GM19035 (cell line): ENCODE measurements around the gene LDHD.
"Not testable (repeated sequence)": the region's sequence is repeated elsewhere in the genome, so short reads cannot be mapped to it uniquely, and the experiment has no call there.

ENCODE experiments used
- ATAC-seq: cut with Tn5 transposase; IDR thresholded peaks from one replicate; pipeline ENCODE4 v1.9.1; 2021; ENCODE audit not compliant: unreplicated experiment

The LDHD gene

DNA sequence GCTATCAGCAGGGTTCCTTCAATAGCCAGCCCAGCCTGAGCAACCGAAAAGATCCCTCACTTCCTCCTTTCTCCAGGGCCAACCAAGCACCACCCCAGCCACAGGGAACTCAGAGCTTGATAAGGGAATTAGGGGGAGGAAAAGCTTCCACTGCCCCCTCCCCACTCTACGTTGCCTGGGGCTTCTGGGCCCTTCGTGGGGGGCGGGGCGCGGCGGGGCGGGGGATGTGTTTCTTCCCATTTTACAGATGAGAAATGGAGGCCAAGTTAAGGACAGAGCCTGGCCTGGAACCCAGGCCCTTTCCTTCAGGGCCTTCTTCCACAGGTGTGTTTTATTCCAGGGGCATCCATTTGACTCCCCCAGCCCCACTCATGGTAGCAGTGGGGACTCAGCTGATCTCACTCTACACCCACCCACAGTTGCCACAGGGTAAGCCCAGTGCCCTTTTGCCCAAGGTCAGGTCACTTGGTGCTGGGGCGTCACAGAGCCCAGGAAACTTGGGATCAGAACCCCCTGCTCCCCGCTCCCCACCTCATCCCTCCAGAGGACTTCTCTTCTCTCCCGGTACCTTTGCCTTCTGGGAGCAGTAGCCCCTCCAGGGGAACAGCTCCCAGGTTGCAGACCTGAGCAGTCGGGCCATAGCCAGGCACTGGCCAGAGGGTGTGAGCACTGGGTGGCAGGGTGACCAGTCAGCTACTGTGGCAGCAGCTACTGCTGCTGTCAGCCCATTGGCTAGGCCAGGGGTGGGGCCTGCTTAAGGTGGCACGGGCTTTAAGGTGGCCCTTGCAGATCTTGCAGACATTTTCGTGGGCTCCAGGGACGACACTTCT lies at the start of gene LDHD:
Gene LDHD (minus strand): TSS at position 700 of the 830 bp plus-strand sequence. CDS start 60 bp downstream, at position 640.
- no peak for ATAC-seq

DNA sequence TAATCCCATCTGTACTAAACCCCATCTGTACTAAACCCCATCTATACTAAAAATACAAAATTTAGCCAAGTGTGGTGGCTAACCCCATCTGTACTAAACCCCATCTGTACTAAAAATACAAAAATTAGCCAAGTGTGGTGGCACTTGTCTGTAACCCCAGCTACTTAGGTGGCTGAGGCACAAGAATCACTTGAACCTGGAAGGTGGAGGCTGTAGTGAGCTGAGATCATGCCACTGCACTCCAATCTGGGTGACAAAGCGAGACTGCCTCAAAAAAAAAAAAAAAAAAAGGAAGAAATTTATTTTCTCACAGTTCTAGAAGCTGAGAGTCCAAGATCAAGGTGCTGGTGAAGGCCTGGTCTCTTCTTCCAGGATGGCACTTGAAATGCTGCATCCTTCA lies 43.8 kb upstream of the LDHD start:
- no peak for ATAC-seq

DNA sequence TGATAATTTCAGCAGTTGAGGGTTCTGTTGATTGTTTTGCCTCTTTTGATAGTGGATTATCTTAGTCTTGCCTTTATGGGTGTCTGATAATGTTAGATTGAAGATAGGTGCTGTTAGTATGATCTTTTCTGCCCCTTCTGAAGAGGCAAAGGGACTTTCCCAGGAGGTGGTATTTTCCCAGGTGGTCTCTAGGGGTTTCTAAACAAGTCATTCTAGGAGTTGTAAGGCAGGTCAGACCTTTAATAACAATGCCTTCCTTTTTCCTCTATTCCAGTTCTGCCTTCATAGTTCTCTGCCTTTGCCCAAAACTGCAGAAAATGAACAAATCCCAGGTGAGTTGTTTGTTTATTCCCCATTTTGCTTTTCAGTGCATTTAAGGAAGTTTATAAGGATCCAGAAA lies 36.1 kb upstream of the LDHD start:
- no peak for ATAC-seq

DNA sequence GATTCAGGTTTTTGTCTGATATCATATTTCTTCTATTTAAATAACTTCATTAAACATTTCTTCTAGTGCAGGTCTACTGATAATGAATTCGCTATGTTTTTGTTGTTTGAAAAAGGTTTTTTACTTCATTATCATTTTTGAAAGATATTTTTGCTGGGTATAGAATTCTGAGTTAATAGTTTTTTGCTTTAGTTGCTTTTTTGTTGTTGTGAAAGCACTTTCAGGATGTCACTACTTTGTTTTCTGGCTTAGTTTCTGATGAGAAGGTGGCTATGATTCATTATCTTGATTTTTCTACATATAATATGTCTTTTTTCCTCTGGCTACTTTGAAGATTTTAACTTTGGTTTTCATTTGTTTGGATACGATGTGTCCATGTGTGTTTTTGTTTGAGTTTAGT lies 35.2 kb upstream of the LDHD start:
- no peak for ATAC-seq

DNA sequence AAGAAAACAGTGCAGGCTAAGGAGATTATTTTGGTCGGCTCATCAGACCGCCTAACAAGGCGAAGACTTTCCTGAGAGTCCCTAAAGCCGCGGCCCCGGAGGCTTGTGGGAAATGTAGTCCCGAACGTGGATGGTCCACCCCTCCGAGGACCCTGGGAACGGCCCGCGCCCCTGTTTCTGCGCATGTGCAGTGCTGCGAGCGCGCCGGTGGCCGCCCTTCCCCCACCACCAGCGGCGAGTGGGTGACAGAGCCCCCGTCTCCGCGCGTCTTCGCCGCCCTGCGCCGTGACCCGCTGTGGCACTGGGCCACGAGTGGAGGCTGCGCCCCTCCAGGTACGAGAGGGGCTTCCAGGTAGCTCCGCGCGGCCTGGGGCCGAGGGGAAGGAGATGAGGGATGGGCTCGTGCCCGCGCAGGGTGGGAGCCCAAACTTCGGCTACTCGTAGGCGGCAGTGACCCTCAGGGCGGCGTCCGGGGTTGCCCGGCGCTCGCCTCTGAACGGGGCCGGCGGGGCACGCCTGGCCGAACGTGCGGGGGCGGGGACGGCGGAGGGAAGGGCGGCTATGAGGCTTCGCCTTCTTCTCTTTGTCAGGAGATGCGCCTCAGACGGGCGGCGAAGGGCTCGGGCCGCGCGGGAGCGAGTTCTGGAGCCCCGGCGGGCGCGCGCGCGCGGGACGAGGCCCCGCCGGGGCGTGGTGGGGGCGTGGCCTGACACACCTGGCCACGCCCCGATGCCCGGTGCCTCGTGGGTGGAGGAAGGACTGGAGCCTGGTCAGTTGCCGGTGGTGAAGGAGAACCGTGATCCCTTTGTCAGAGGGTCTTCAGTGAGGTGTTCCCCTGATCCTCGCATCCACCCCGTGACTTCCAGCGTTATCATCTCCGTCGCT lies 32.0 kb upstream of the LDHD start, which contains the start of gene ZFP1:
Gene ZFP1 (plus strand): TSS at position 214 of the 885 bp plus-strand sequence. CDS start 4,428 bp downstream, outside the sequence.
- ATAC-seq, result peak; percentile 82

DNA sequence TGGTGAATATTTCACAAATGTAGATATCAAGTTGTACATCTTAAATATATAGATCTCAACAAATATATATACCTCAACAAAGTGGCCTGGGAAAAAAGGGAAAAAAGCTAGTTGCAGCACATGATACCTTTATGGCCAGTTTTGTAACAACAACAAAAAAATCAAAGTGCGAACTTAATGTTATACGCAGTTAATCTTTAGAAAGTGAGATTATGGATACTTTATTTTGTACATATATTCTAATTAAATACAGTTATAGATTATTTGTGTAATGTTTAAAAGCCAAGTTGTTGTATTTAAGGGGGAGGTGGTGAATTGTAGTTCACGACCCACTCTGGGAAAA lies 31.4 kb upstream of the LDHD start:
- ATAC-seq, result no peak

DNA sequence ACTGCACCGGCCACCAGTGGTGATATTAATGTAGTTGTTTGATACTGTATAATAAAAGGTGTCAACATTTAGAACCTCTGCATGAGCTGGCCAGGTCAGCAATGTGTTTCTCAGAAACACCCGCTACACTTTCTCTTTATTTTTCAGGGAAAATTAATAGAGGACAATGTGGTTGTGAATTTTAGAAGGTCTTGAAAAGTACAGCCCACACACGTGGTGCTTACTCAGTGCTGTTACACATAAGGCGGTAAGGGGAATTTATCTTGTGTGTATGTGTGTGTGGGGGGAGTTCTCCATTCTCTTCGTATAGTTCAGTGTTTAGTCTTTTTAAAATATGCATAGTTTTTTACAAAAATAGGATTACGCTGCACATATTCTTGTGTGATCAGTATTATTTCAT lies 27.4 kb upstream of the LDHD start:
- no peak for ATAC-seq

DNA sequence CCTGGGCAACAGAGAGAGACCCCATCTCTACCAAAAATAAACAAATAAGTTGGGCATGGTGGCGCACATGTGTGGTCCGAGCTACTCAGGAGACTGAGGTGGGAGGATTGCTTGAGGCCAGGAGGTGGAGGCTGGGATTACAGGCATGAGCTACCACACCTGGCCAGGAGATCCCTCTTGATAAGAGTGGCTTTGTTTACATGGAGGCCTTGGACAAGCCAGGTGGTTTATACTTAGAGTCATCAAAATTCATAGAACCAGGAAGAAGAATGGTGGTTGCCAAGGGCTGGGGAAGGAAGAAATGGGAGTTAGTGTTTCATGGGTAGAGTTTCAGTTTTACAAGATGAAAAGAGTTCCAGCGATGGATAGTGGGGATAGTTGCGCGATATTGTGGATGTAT lies 22.9 kb upstream of the LDHD start:
- no peak for ATAC-seq

DNA sequence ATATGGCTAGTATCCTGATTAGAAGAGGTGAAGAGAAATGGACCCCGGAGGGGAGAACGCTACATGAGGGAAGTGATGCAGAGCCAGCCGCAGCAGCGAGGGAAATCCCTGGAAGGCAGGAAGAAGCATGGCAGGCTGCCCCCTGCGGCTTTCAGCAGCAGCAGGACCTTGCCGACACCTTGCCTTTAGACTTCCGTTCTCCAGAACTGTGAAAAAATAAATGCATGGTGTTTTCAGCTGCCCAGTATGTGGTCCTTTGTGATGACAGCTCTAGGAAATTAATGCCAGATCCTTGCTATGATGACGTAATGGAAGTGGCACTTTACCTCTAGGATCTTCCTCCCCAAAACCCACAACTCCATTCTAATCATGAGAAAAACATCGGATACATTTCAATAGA lies 22.1 kb upstream of the LDHD start:
- ATAC-seq, result no peak

DNA sequence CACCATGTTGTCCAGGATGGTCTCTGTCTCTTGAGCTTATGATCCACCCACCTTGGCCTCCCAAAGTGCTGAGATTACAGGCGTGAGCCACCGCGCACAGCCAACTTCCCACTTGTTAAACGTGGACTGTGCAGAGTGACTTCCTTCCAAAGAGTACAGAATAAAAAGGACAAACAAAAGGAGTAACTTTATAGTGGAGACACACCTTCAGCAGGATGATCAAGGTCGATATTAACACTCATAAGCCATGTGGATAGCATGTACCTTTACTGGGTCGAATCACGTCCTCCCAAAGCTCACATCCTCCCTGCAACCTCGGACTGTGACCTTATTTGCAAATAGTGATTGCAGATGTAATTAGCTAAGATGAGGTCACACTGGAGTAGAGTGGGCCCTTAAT lies 21.7 kb upstream of the LDHD start:
- ATAC-seq, result no peak

DNA sequence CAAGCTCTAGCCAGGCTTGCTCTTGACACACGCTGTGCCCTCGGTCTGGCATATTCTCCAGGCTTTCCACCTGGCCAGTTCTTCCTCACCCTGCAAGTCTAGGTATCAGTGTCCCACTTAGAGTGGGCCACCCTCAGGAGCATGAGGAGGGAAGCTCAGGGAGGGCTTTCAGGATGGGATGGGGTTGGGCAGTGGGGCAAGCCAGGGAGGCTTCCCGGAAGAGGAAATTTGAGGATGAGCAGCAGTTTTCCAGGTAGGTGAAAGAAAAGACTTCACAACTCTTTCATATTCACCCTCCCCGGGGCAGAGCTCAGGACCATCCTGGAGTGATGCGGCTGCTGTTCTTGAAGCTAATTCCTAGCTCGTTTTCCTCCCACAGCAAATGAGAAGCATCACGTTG lies 14.5 kb upstream of the LDHD start:
- ATAC-seq, result no peak

DNA sequence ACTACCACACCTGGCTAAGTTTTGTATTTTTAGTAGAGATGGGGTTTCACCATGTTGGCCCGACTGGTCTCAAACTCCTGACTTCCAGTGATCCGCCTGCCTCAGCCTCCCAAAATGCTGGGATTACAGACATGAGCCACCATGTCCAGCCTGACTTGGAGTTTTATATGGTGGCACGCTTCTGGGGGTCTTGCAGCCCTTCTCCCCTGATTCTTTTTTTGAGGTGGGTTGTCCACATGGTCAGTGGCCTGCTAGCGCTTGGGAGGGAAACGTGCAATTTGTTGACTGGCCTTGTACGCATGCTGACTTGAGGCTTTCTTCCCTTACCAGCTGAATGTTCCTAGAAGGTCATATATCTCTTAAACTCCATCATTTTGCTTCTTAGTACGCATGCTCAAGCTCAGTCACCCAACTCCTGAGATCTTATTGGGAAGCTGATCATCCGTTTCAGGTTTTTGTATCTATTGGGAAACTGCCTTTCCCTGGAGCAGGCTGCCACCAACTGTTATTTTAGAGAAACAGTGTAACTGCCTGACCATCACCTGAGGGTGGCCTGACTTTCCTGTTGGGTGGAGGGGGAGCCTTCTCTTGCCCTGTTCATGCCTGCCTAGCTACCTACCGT lies 13.7 kb upstream of the LDHD start:
- ATAC-seq, result no peak

DNA sequence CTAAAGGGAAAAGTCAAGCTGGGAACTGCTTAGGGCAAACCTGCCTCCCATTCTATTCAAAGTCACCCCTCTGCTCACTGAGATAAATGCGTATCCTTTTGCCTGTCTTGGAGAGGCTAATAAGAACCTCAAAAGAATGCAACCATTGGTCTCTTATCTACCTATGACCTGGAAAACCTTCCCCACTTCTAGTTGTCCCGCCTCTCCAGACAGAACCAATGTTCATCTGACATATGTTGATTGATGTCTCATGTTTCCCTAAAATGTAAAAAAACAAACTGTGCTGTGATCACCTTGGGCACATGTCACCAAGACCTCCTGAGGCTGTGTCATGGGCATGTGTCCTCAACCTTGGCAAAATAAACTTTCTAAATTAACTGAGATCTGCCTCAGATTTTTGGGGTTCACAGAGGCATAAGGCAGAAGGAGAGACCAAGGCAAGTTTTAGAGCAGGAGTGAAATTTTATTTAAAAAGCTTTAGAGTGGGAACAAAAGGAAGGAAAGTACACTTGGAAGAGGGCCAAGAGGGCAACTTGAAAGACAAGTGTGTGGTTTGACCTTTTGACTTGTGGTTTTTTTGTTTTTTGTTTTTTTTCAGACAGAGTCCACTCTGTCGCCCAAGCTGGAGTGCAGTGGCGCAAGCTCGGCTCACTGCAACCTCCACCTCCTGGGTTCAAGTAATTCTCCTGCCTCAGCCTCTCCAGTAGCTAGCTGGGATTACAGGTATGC lies 13.0 kb upstream of the LDHD start:
- ATAC-seq, result not testable (repeated sequence)

DNA sequence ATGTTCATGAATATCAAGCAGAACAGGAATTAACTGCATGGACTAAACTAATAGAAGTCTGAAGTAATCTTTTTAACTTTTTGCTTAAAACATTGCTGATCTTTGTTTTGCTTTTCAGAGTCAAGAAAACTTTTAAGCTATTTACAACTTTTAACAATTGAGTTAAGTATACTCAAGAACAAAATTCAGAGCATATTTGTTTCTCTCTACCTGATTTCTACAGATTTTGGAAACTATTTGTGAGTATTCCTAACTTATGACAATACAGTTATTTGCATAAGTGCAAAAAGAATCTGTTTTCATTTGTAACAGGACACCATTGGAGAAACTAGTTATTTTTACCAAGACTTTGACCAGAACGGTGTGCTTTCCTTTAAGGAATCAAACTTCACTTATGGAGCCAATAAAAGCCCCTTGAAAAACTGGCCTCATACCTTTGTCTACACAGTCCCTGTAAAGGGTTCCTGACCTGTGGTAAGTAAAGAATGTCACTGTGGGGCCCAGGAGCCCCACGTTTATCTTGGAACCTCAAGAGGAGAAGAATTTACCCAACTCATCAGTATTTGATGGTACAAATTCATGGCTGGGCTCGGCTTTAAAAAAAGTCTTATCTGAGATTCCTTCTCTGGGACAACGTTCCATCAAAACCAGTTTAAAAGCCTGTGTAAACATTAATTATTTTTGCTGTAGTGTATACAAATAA lies 11.3 kb upstream of the LDHD start:
- ATAC-seq, result no peak

DNA sequence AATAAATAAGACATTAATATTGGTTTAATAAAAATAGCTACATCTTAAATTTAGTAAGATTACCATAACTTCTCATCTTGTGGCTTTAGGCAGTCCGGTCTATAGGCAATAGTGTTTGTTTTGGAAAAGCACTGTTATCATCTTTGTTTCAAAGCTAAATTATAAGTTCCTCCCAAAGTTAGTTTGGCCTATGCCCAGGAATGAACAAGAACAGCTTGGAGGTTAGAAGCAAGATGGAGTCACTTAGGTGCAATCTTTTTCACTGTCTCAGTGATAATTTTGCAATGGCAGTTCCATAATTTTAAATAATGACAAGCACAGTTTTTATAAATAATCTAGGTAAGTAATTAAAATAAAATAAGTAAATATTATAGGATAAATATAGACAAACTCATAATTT lies 6.0 kb upstream of the LDHD start:
- ATAC-seq, result no peak

DNA sequence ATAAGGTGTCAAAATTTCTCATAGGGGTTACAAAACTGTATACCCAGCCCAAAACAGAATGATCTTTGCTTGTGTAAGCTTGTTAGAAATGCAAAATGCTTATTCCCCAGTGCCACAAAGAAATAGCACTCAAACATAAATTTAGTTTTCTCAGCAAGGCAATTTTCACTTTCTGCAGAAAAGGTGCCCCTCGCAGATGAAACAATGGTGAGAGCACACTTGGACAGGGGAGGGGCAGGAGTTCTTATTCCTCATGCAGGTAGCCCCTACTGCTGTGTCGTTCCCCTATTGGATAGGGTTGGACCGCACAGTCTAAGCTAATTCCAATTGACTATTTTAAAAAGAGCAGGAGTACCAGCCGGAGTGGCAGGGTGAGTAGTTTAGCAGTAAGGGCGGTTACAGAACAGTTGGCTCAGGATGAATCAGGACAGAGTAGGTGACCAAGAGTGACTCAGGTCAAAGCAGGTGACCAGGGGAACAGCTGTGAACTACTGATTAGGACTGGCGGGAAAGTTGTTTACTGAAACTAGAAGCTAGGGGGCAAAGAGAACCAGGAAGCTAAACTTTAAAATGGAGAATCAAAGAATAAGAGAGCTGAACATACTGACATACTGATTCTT lies 5.5 kb upstream of the LDHD start:
- no peak for ATAC-seq

DNA sequence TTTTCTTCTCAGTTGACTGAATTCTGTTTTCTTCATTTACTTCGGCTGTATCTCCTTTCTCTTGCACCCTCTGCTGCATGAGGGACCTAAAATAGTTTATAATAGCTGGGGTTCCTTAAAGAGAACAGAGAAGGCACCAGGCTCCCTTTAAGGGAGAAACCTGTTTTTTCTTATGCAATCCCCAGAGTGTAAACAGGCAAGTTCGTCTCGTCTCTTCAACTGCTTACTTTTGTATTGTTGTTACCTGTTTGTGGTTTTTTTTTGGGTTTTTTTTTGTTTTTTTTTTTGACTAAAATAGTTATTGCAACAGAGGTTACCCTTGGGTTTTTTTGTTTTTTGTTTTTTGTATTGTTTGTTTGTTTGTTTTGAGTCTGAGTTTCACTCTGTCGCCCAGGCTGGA lies 3.7 kb upstream of the LDHD start:
- ATAC-seq, result no peak

DNA sequence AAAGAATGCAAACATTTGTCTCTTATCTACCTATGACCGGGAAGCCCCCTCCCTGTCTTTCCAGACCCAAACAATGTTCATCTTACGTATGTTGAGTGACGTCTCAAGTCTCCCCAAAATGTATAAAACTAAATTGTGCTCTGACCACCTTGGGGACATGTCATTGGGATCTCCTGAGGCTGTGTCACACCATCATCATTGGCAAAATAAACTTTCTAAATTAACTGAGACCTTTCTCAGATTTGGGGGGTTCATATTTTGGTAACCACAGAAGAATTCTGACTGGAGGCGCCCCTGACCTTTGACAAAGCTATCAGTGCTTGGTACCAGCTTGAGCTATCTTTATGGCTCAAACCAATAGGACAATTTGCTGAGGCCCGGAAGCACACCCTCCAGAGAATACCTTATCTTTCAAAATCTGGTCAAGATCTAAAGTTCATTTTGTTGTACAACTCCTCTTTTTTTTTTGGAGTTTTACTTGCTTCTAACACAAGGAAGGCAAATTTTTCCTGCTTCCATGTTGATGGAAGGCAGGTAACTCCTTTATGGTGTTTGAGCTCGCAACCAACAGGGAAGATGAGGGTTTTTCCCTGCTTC lies 2.5 kb upstream of the LDHD start:
- no peak for ATAC-seq

DNA sequence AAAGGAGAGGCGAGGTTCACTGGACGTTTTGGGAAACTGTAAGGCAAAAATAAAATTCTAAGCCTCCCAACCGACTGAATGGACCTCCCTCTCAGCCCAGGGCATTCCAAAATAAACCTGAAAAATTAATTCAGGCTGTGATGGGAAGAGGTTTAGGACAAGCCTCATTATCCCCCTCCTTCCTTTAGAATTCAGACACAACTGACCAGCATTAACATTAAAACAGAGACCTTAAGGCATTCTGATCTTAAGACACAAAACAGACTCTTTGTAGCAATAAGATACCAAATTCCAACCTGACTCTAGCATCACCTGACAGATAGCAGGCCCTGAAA lies 298 bp upstream of the LDHD start:
- ATAC-seq, result no peak
